NOMO-1 treated with DMSO at 0.1 percent for 48 hours (cell line): ENCODE results near the gene COX10.
A peak's percentile ranks its signal among the peaks of the same experiment; 100 is the strongest.
"Not testable (repeated sequence)": the region's sequence is repeated elsewhere in the genome, so short reads cannot be mapped to it uniquely, and the experiment has no call there.

Experiments
- DNase-seq: peaks from one replicate; lab custom pipeline; 2025; ENCODE audit not compliant: unreplicated experiment; lab: John Stamatoyannopoulos, UW

COX10 gene

GRCh38 chr17:14118951-14119350 lies 49.6 kb downstream of the COX10 start:
- no peak for DNase-seq

- no peak for DNase-seq
Observed at GRCh38 chr17:14119546-14119945, 50.2 kb downstream of the COX10 start.

- peak; percentile 42 for DNase-seq
Observed at GRCh38 chr17:14121952-14122351, 52.6 kb downstream of the COX10 start.

- no peak for DNase-seq
Observed at GRCh38 chr17:14123619-14124278, 54.4 kb downstream of the COX10 start.

GRCh38 chr17:14124854-14125253 lies 55.5 kb downstream of the COX10 start:
- no peak for DNase-seq

- DNase-seq = no peak
Observed at GRCh38 chr17:14125518-14126137, 56.3 kb downstream of the COX10 start.

- no peak for DNase-seq
Observed at GRCh38 chr17:14133104-14133503, 63.8 kb downstream of the COX10 start.

GRCh38 chr17:14134456-14134855 lies 65.2 kb downstream of the COX10 start:
- DNase-seq = no peak

GRCh38 chr17:14135906-14136590 lies 66.7 kb downstream of the COX10 start:
- DNase-seq = no peak

GRCh38 chr17:14138649-14139048 lies 69.3 kb downstream of the COX10 start:
- no peak for DNase-seq

- no peak for DNase-seq
Observed at GRCh38 chr17:14143688-14144087, 74.4 kb downstream of the COX10 start.

GRCh38 chr17:14144508-14144907 lies 75.2 kb downstream of the COX10 start:
- no peak for DNase-seq

- no peak for DNase-seq
Observed at GRCh38 chr17:14149751-14150150, 80.4 kb downstream of the COX10 start.

GRCh38 chr17:14150619-14151018 lies 81.3 kb downstream of the COX10 start:
- DNase-seq = no peak

GRCh38 chr17:14152721-14153120 lies 83.4 kb downstream of the COX10 start:
- no peak for DNase-seq

- no peak for DNase-seq
Observed at GRCh38 chr17:14153374-14153773, 84.1 kb downstream of the COX10 start.

GRCh38 chr17:14156689-14157088 lies 87.4 kb downstream of the COX10 start:
- DNase-seq = peak; percentile 8

GRCh38 chr17:14157822-14158221 lies 88.5 kb downstream of the COX10 start:
- DNase-seq = no peak

- DNase-seq = no peak
Observed at GRCh38 chr17:14158707-14159106, 89.4 kb downstream of the COX10 start.

GRCh38 chr17:14161419-14161818 lies 92.1 kb downstream of the COX10 start:
- no peak for DNase-seq

GRCh38 chr17:14165616-14166015 lies 96.3 kb downstream of the COX10 start:
- no peak for DNase-seq

- DNase-seq = not testable (repeated sequence)
Observed at GRCh38 chr17:14167831-14168230, 98.5 kb downstream of the COX10 start.
